IPS DF 19.7 (cell line): ENCODE data around the gene PSMD8.
"Not testable (repeated sequence)": the region's sequence is repeated elsewhere in the genome, so short reads cannot be mapped to it uniquely, and the experiment has no call there.

Experiments
- DNase-seq: peaks from one replicate; pipeline ENCODE4 v3.0.0-alpha.2; 2013; ENCODE audit warnings: low read depth, low spot score

The PSMD8 gene

DNA sequence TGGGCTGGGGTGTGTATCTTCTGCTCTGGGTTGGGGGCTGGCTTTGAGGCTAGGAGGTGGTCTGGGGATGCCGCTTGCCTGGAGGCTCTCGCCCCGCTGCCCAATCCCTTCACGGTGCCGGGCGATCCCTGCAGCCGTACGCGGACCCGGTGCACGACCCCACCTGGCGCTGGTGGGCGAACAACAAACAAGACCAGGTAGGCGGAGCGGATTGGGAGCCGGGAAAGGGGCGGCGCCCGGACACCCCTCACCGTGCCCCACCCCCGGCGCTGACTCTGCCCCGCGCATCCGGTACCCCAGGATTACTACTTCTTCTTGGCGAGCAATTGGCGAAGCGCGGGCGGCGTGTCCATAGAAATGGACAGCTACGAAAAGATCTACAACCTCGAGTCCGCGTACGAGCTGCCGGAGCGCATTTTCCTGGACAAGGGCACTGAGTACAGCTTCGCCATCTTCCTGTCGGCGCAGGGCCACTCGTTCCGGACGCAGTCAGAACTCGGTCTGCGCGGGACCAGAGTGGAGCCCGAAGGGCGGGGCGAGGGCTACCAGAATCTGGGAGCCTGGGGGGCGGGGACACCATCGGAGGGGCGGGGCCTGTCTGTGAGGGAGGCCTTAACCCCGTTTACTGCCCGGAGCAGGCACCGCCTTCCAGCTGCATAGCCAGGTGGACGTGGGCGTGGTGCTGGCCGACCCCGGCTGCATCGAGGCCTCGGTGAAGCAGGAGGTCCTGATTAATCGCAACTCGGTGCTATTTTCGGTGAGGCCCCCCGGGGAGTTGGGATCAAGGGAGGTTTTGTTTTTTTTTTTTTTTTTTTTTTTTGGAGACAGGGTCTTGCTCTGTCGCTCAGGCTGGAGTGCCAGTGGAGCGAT is 12.1 kb upstream of the PSMD8 start:
- peak; percentile 40 for DNase-seq

- DNase-seq: not testable (repeated sequence)
These were observed 11.3 kb upstream of the PSMD8 start for GRCh38 chr19:38362946-38363688.

DNA sequence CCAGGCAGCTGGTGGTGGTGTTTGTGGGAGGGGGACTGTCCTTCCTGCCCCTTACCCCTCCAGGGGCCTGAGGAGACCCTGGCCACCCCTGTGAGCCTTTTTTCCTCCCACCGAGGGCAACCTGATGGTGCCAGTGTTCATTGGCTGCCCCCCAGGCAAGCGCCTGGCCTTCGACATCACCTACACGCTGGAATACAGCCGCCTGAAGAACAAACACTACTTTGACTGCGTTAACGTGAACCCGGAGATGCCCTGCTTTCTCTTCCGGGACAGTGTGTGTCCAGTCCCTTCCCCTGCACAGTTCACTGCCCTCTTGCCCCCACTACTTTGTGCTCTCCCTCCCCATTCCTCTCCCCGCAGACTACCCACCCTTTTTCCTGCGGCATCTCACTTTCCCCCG is 7.3 kb upstream of the PSMD8 start:
- no peak for DNase-seq

GRCh38 chr19:38369584-38369983 is 4.8 kb upstream of the PSMD8 start:
- DNase-seq: no peak

GRCh38 chr19:38370299-38370698 is 4.1 kb upstream of the PSMD8 start:
- DNase-seq: no peak

DNA sequence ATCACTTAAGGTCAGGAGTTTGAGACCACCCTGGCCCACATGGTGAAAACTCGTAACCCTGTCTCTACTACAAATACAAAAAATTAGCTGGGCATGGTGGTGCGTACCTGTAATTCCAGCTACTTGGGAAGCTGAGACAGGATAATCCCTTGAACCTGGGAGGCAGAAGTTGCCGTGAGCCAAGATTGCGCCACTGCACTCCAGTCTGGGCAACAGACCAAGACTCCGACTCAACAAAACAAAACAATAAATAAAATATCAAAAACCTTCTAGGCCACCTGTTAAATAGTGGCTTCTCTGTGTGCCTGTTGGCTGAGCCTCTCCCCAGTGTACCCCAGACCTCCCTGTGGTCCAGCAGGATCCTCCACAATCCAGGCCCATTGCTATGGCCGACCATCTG is 3.3 kb upstream of the PSMD8 start:
- no peak for DNase-seq

- DNase-seq: no peak
These were observed 452 bp upstream of the PSMD8 start for GRCh38 chr19:38373907-38374331.

DNA sequence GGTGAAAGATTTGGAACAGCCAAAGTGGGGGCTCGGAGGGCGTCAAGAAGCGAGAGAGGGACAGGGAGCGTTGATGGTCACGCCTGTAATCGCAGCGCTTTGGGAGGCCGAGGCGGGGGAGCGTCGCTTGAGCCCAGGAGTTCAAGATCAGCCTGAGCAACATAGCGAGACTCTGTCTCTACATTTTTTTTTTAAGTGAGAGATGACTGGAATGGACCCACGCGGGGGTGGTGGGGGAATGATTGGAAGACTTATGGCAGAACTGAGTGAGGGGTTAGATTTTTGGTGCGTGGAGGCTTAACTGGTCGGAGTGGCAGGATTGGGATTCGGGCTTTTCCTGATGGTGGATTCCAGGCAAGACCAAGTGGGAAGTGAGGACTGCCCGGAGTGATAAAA is 725 bp downstream of the PSMD8 start:
- DNase-seq: no peak

- no peak for DNase-seq
These were observed 1.4 kb downstream of the PSMD8 start for GRCh38 chr19:38375748-38376147.

DNA sequence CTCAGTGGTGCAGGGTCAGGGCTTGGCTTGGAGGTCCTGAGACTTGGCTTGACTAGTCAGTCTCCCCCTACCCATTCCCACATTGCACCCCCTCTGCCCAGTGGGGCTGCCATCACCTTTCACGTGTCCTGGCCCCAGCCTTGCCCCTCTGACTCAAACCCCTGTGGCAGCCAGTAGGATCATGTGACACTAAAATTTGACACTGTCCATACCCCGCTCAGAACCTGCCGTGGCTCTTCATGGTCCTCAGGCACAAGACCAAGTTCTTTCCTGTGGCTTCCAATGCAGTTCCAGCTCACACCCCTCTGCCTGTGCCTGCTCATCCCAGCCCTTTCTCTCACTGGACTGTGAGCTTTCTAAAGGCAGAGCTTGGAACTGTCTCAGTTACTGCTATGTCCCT is 2.2 kb downstream of the PSMD8 start:
- no peak for DNase-seq

DNA sequence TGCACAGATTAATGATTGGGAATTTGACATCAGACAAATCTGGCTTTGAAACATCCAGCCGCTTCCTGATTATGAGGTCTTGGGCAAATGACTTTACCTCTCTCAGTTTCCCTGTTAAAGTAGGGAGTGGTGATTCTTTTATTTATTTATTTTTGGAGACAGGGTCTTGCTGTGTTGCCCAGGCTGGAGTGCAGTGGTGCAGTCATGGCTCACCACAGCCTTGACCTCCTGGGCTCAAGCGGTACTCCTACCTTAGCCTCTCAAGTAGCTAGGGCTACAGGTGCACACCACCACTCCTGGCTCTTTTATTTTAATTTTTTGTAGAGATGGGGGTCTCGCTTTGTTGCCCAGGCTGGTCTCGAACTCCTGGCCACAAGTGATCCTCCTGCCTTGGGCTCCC is 2.7 kb downstream of the PSMD8 start:
- no peak for DNase-seq

DNA sequence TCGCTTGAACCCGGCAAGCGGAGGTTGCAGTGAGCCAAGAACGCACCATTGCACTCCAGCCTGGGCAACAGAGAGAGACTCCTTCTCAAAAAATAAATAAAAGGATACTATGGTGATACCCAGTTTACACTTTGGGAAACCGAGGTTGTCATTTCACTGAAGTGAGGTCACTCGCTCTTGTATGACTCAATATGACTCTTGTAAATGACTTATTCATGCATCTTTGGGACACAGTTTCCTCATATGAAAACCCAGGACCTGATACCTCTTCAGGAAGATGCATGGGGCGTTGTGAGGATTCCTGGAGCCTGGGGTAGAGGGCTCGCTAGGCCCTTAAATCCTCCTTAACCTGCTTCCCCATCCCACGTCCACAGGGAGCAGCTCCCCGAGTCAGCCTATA is 4.5 kb downstream of the PSMD8 start:
- no peak for DNase-seq

DNA sequence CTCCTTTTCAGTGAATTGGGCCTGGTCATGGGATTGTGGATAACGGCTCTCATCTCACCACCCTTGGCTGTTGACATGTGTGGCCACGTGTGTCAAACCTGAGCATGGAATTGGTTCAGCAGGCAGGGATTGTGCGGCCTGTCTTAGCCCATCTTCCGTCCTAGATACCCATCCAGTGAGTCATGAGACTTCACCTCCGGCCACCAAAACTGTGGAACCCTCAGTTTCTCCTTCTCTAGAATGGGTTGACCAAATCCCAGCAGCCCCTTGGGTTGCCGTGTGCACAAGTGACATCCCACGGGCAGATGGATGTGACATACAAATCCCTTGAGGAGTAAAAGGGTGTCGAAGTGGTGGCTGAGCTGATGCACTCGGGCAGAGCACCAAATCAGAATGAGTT is 6.8 kb downstream of the PSMD8 start:
- no peak for DNase-seq

GRCh38 chr19:38383184-38383583 is 8.8 kb downstream of the PSMD8 start:
- DNase-seq: no peak

DNA sequence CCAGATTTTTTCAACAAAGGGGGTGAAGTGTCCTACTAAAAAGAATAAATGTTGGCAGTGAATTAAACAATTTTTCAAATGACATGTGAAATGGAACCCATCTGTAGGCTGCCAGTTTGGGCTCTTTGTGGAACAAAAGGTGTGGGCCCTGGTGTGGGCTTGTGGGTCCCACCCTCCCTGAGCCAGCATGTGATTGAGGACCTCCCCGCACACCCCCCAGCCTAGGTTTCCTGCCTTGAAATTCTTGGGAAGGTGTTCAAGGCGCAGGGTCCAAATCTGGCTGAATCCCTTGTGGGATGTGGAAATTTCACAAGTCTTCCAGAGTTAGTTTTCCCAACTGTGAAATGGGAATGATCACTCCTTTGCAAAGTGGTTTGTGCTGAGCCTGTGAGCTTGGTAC is 9.4 kb downstream of the PSMD8 start:
- no peak for DNase-seq

GRCh38 chr19:38384209-38385027 is 10.0 kb downstream of the PSMD8 start:
- no peak for DNase-seq

DNA sequence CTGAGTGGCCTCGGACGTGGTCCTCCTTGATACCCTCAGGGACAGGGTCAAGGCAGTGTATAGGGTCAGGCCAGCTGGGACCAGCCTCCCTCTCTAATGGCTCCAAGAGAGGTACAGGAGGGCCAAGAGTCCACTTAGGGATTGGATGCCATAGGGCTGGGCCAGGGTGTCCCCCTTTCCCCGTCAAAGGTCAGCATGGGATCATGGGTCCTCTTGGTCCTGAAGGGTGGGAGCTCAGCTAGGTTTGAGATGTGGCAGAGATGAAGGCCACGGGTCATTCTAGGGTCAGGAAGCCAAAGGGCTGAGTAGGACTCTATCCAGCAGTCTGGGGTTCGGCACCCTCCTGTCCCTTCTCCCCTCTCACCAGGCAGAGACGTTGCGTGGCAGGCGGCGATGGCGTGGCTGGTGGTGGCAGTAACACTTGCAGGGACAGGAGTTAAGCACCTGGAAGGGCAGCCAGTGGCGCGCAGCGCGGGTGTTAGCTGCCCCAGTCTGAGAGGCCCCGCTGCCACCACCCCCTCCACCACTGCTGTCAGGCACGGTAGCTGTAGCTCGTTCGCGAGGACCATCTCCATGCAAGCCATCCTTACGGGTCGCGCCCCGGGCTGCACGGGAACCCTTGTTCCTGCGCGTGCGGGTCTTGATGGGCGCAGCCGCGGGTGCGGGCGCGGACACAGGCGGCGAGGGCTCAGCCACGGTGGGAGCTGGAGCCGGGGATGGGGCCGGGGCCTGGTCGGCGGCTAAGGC is 10.9 kb downstream of the PSMD8 start:
- DNase-seq: no peak

GRCh38 chr19:38385804-38386257 is 11.5 kb downstream of the PSMD8 start:
- no peak for DNase-seq

DNA sequence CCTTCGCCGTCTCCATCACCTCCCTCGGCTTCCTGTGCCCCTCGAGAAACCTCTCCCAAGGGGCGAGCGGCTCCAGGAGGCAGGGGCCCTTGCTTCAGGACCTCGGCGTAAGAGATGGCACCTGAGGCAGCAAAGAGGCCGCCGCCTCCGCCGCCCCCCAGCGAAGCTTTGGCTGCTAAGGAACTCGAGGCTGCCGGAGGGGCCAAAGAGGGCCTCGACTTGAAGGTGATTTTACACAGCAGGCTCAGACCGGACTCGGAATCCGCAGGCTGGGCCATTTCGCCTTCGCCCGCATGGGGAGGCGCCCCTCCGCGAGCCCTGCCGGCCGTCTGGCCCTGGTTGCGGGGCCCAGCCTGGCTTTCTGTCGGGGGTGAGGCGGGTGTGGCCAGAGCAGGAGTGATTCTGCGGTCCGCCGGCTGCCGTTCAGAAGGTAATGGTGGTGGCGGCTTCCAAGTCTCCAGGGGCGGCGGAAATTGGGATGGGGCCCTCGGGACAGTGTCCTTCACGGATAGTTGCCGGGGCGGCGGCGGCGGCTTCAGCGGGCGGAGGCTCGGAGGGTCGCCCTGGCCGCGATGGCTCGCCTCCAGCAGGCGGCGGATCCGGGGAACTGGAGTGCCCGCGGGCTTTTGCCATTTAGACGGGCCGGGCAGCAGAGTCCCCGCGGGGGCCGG is 12.1 kb downstream of the PSMD8 start:
- DNase-seq: no peak

- no peak for DNase-seq
These were observed 12.7 kb downstream of the PSMD8 start for GRCh38 chr19:38386971-38387549.
